ELR (cell line): Measurements from ENCODE around the gene BRD1.

ENCODE experiments used
- DNase-seq: peaks from one replicate; pipeline ENCODE4 v3.0.0-alpha.2; 2015; ENCODE audit warnings: low read depth

The BRD1 gene

DNA sequence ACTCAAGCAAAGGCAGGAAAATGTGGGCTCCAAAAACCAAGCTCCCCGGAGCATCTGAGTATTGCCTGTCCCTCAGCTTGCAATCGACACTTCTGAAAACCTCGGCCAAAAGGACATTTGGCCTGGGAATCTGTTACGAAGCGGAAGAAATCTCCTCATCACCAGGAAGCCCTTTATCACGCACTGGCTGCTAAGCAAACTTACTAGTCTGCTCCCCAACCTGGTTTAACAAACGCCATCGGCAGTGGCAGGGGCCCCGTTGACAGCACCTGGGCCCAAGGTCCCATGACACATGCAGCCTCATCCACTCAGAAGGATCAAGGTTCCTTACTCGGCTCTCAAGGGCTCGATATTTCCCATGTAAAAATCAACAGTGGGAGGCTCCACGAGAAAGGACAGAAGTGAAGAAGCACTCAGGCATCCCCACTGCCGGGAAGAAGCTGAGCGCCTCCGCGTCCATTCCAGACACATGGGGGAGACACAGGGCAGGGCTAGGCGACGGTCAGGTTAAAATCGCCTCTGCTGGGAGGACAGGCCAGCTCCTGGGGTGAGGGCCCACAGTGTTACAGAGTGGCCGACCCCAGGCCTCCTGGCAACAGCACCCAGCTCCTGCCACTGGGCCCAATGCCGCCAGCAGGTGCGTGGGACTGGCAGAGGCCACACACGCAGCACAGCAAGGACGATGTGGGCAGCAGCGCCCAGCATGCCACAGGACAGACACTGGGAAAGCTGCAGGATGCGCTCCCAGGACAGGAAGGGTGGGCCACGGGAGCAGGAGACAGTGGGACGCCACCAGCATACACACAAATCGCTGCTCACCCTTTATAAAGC lies 27.1 kb downstream of the BRD1 start:
- no peak for DNase-seq

- no peak for DNase-seq
These were observed 28.1 kb downstream of the BRD1 start for GRCh38 chr22:49799431-49800075.

DNA sequence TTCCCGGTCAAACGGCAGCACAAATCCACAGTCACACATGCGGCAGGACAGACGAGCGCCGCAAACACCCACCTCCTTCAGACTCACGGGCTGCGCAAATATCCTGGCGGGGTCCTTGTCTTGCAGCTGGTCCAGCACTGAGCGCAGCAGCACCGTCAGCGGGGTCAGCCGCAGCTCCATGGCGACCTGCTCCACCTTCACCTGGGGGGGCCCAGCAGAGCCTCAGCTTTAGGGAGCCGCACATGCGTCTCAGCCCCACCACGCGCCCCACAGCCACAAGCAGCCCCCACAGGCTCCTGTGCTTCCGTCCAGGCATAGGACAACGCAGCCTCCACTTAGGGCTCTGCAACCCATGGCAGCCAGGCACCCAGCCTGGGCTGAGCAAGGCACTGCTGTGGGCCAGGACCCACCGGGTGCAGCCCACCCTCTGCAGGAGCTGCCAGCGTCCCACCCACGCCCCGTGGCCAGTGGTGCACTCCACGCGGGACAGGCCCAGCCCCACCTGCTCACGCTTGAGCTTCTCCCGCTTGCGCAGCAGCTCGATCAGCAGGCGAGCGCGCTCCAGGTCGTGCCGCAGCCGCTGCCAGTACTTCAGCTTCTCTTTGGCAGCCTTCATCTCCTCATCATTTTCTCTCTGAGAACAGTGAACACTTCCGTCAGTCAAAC lies 29.1 kb downstream of the BRD1 start:
- no peak for DNase-seq

GRCh38 chr22:49797706-49798105 lies 30.0 kb downstream of the BRD1 start:
- no peak for DNase-seq

GRCh38 chr22:49796596-49797270 lies 30.9 kb downstream of the BRD1 start:
- no peak for DNase-seq

DNA sequence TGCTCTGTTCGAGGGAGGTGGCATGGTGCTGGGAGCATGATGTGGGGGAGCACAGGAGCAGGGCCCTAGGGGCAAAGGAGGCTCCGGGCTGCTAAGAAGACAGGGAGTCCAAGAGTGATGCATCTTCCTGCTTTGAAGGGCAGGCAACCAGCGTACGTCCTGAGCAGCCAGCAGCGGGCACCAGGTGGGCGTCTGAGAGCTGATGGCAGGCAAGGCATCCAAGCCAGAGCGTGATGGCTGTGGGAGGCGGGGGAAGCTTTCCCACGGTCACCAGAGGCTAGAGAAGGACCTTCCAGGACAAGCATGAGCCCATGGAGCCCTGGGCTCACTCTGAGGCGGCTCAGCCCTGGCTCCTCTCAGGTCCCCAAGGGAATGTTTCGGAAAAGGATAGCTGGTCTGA lies 32.2 kb downstream of the BRD1 start:
- no peak for DNase-seq

DNA sequence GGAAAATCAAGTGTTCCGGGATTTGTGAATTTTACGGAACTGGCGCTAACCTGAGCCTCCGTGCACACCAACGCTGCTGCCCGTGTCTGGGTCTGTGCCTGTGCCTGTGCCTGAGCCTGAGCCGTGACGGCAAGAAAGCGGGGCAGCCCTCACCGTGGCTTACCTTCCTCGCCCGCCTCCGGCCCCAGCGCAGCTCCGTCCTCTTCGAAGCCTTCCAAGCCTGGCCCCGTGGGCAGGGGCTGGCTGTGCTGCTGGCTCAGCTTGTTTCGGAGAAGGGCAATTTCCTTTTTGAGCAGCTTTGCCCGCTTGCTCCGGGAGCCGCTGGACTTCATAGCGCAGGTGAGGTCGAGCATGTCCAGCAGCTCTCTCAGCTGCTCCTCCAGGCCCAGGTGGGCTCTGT lies 33.8 kb downstream of the BRD1 start:
- no peak for DNase-seq

GRCh38 chr22:49793296-49793695 lies 34.4 kb downstream of the BRD1 start:
- no peak for DNase-seq

DNA sequence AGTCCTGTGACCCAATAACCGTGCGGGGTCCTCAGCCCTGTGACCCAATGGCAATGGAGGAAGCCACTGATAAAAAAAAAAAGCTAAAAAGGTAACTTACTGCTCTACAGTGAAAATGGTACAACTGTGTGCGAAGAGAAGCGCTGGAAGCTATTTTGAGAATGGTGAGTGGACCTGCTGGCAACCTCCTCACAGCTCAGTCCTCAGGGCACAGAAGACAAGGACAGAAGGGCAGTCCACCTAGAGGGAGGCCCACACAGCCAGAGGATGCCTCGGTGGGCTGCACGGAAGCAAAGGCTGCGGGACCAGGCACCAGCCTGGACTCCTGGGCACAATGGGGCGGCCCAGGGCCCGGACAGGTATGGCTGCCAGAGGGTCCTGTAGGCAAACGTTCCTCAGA lies 35.6 kb downstream of the BRD1 start:
- DNase-seq = no peak

DNA sequence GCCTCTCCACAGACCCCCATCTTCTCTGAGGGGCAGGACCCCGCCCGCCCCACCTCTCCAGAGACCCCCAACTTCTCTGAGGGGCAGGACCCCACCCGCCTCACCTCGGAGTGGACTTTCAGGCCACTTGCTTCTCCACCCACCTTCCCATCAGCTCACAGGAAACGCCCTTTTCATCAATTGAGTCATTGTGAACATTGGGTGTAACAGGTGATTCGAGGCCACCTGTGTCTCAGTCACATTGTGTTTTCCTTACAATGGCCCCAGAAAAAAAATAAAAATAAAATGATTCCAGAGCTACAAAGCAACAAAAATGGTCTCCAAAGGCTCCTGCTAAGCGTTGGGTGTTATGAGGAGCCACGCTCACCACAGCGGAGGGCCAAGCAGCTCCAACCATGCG lies 36.0 kb downstream of the BRD1 start:
- DNase-seq = no peak

- DNase-seq = no peak
These were observed 36.8 kb downstream of the BRD1 start for GRCh38 chr22:49790912-49791311.

GRCh38 chr22:49789289-49790141 lies 38.2 kb downstream of the BRD1 start:
- peak; percentile 12 for DNase-seq

DNA sequence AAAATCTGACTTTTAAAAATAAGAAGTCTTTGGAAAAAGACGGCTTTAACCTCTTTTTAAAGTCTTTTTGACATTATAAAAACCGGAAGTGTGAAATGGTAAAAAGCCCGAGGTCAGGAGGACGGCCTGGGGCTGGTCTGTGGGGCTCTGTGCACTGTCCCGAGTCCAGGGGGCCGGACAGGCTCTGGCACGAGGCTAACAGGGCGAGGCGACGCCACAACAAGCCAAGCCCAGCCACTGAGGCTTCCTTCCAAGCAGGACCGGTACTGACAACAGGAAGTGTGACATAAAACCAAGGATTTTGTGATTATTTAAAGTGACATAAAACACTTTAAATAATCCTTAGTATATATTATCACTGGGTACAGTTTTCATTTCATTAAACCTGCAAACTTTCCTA lies 39.2 kb downstream of the BRD1 start:
- DNase-seq = no peak

GRCh38 chr22:49787861-49788260 lies 39.8 kb downstream of the BRD1 start:
- DNase-seq = no peak

DNA sequence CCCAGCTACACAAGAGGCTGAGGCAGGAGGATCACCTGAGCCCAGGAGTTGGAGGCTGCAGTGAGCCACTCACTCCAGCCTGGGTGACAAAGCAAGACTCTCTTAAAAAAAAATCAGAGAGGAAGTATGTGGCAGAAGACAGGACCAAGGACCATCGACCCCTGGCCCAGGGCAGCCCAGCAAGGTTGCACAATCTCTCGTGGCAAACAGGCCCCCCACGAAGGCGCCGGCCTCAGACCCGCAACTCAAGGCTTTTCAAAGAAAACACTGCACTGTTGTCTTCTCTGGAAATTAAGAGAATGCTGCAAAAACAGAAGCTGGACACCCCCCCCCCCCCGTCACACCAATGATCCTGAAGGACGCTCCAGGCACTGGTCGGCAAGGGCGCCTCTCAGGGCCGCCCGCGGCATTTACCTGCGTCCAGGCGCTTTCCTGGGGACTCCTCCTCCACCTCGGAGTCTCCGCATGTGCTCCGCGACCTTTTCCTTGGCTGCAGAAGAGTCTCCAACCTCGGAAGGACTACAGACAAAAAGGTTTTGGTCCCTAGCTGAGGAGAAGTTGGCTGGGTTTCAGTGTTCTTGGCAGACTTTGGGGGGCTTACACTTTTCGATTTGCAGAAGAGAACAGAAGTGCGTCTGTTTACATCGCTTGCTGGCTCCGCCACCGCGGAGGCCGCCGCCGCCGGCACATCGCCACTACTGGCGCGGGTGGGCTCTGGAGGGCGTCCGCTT lies 40.5 kb downstream of the BRD1 start:
- no peak for DNase-seq

GRCh38 chr22:49785841-49786471 lies 41.7 kb downstream of the BRD1 start:
- no peak for DNase-seq

DNA sequence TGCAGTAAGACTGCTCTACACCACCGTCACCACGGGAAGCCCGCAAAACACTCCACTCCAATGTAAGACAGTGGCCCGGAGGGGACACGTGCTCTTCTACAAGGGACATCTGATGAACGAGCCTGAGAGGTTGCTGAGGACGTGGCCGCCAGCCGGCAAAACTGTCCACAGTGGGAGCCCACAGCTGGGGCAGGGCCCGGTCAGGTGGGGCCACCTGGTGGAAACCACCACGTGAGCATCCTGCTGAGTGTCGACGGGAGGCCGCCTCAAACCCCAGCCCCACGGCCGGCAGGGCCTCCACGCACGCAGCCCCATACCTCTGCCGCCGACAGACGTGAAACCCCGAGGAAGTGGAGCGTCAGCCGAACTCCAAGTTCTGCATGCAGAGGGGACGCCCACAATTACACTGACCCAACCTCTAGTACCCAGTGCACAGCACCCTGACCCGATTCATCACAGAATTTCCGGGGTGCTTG lies 42.6 kb downstream of the BRD1 start:
- no peak for DNase-seq

GRCh38 chr22:49784630-49784971 lies 43.1 kb downstream of the BRD1 start:
- DNase-seq = no peak

- DNase-seq = no peak
These were observed 43.6 kb downstream of the BRD1 start for GRCh38 chr22:49783926-49784629.
